MM.1S (cell line): ENCODE measurements around the gene SORL1.

ENCODE experiments used
- DNase-seq: peaks from one replicate; pipeline ENCODE4 v3.0.0-alpha.2; 2015
- H2AFZ ChIP-seq: fragments of 300-600 bp; sonication (generic); 2 replicates; pipeline ENCODE4 v1.6.0; 2016; ENCODE audit warnings: antibody characterized with exemption, low read length
- H3F3A ChIP-seq: fragments of 300-600 bp; sonication (generic); 2 replicates; pipeline ENCODE4 v1.6.1; 2016; ENCODE audit warnings: mild to moderate bottlenecking, antibody characterized with exemption, low read length, moderate library complexity, mixed read lengths; ENCODE audit not compliant: insufficient read depth
- H3K27ac ChIP-seq: fragments of 300-600 bp; sonication (generic); 2 replicates; pipeline ENCODE4 v1.5.1; 2016; ENCODE audit warnings: mild to moderate bottlenecking, low read length
- H3K27me3 ChIP-seq: fragments of 300-600 bp; sonication (generic); replicated peaks from 2 replicates; pipeline ENCODE4 v1.6.0; 2016; ENCODE audit warnings: low read length; ENCODE audit not compliant: insufficient read depth
- H3K36me3 ChIP-seq: fragments of 300-600 bp; sonication (generic); replicated peaks from 2 replicates; pipeline ENCODE4 v1.6.1; 2016; ENCODE audit warnings: mild to moderate bottlenecking, low read length, mixed read lengths; ENCODE audit not compliant: insufficient read depth
- H3K4me1 ChIP-seq: fragments of 300-600 bp; sonication (generic); 2 replicates; pipeline ENCODE4 v1.6.1; 2016; ENCODE audit warnings: low read length, mixed read lengths
- H3K4me2 ChIP-seq: fragments of 300-600 bp; sonication (generic); 2 replicates; pipeline ENCODE4 v1.6.0; 2016; ENCODE audit warnings: low read depth, low read length
- H3K4me3 ChIP-seq: fragments of 300-600 bp; sonication (generic); 2 replicates; pipeline ENCODE4 v1.5.1; 2016; ENCODE audit warnings: low read length, mixed read lengths
- H3K79me2 ChIP-seq: fragments of 300-600 bp; sonication (generic); 2 replicates; pipeline ENCODE4 v1.6.1; 2016; ENCODE audit warnings: mixed run types, low read length, mixed read lengths
- H3K9ac ChIP-seq: fragments of 300-600 bp; sonication (generic); 2 replicates; pipeline ENCODE4 v1.6.1; 2016; ENCODE audit warnings: low read length, mixed read lengths
- H3K9me2 ChIP-seq: fragments of 300-600 bp; sonication (generic); replicated peaks from 2 replicates; pipeline ENCODE4 v1.6.1; 2016; ENCODE audit warnings: mild to moderate bottlenecking, low read length, mixed read lengths; ENCODE audit not compliant: insufficient read depth
- H3K9me3 ChIP-seq: fragments of 300-600 bp; sonication (generic); replicated peaks from 2 replicates; pipeline ENCODE4 v1.6.1; 2016; ENCODE audit warnings: mild to moderate bottlenecking, low read length, mixed read lengths; ENCODE audit not compliant: insufficient read depth
- H4K20me1 ChIP-seq: fragments of 300-600 bp; sonication (generic); 2 replicates; pipeline ENCODE4 v1.6.1; 2016; ENCODE audit warnings: mild to moderate bottlenecking, low read length, moderate library complexity, mixed read lengths; ENCODE audit not compliant: insufficient read depth
- EZH2 ChIP-seq: fragments of 300-600 bp; sonication (generic); optimal IDR thresholded peaks from 2 replicates; pipeline ENCODE3; 2017; ENCODE audit warnings: low read depth, mild to moderate bottlenecking, antibody characterized with exemption, low read length, mixed read lengths
- EZH2phosphoT487 ChIP-seq: fragments of 300-600 bp; sonication (generic); IDR thresholded peaks from 2 replicates; pipeline ENCODE4 v1.6.1; 2018; ENCODE audit warnings: antibody characterized with exemption, low read length
- TF ChIP-seq, protein P1 (sequence below): fragments of 300-600 bp; sonication (generic); IDR thresholded peaks from 2 replicates; pipeline ENCODE4 v1.5.1; 2016; ENCODE audit warnings: antibody characterized with exemption, low read length, mixed read lengths

SORL1 gene

DNA sequence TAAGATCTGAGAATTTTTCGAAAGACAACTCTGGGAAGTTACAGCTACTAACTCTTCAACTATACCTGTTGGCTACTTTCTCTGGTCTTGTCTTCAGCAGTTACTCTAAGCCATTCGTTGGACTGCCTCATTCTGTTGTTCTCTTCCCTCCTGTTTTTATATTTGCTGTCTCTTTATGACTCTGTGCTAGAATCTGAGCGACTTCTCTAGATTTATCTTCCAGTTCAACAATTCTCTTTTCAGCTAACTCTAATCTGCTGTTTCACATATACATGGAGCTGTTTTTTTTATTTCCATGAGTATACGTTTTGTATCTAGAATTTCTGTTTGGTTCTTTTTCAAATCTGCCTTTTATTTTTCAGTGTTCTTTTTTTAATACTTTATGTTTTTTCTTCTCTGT, 128.0 kb downstream of the SORL1 start:
- Histone ChIP-seq H3K9ac (no peak overlapping the region), H3K9me3 (no peaks in the 10 kb centered on the region), H3K4me1 (no peaks in the 10 kb centered on the region), H3K4me2 (no peak overlapping the region), H4K20me1 (no peaks in the 10 kb centered on the region), H3K79me2 (no peaks in the 10 kb centered on the region), H3K27ac (no peak overlapping the region), H3F3A (no peaks in the 10 kb centered on the region), H3K4me3 (no peak overlapping the region), H3K36me3 (no peaks in the 10 kb centered on the region), H2AFZ (no peak overlapping the region), H3K27me3 (no peaks in the 10 kb centered on the region), H3K9me2 (no peaks in the 10 kb centered on the region)
- TF ChIP-seq, protein P1, sequence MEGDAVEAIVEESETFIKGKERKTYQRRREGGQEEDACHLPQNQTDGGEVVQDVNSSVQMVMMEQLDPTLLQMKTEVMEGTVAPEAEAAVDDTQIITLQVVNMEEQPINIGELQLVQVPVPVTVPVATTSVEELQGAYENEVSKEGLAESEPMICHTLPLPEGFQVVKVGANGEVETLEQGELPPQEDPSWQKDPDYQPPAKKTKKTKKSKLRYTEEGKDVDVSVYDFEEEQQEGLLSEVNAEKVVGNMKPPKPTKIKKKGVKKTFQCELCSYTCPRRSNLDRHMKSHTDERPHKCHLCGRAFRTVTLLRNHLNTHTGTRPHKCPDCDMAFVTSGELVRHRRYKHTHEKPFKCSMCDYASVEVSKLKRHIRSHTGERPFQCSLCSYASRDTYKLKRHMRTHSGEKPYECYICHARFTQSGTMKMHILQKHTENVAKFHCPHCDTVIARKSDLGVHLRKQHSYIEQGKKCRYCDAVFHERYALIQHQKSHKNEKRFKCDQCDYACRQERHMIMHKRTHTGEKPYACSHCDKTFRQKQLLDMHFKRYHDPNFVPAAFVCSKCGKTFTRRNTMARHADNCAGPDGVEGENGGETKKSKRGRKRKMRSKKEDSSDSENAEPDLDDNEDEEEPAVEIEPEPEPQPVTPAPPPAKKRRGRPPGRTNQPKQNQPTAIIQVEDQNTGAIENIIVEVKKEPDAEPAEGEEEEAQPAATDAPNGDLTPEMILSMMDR = no peak
- TF ChIP-seq EZH2phosphoT487 (no peak), EZH2 (no peak)
- DNase-seq = no peak

- no peaks in the 10 kb centered on the region for H3F3A ChIP-seq
- H3K4me3 ChIP-seq = no peak overlapping the region
- TF ChIP-seq EZH2phosphoT487 = no peak
- TF ChIP-seq EZH2 = no peak
- TF ChIP-seq, protein P1 = no peak
- no peak overlapping the region for H3K27ac ChIP-seq
- H3K36me3 ChIP-seq = no peaks in the 10 kb centered on the region
- no peaks in the 10 kb centered on the region for H3K4me1 ChIP-seq
- no peak overlapping the region for H3K9ac ChIP-seq
- H3K9me3 ChIP-seq = no peaks in the 10 kb centered on the region
- H4K20me1 ChIP-seq = no peaks in the 10 kb centered on the region
- DNase-seq = no peak
- H2AFZ ChIP-seq = no peak overlapping the region
- H3K27me3 ChIP-seq = no peaks in the 10 kb centered on the region
- H3K9me2 ChIP-seq = no peaks in the 10 kb centered on the region
- H3K79me2 ChIP-seq = no peaks in the 10 kb centered on the region
- H3K4me2 ChIP-seq = no peak overlapping the region
Measured at GRCh38 chr11:121581607-121582006, 129.5 kb downstream of the SORL1 start.

DNA sequence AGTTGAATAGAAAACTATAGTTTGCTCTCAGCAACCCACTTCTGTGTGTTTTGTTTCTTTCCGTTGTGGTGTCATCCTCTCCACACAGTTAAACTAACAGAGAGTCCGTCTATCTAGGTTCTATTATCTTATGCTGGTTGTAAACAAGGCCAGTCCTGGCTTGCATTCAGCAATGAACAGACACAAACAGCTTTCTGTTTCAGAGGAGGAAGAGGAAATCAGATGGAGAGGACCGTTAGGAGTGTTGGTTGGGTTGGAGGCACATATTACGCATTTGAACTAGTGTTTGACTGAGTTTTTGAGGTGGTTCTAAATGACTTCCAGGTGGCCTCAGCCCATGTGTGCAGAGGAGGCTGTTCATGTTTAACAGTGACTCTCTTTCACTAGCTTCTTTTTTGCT, 130.2 kb downstream of the SORL1 start:
- Histone ChIP-seq H4K20me1 (no peaks in the 10 kb centered on the region), H3K9ac (no peak overlapping the region), H3K27ac (no peak overlapping the region), H3F3A (no peaks in the 10 kb centered on the region), H3K27me3 (no peaks in the 10 kb centered on the region), H3K4me2 (no peak overlapping the region), H3K79me2 (no peaks in the 10 kb centered on the region), H3K4me1 (no peaks in the 10 kb centered on the region), H3K9me3 (no peaks in the 10 kb centered on the region), H3K36me3 (no peaks in the 10 kb centered on the region), H3K9me2 (no peaks in the 10 kb centered on the region), H3K4me3 (no peak overlapping the region), H2AFZ (no peak overlapping the region)
- no peak for DNase-seq
- TF ChIP-seq, protein P1 = no peak
- TF ChIP-seq EZH2phosphoT487 = no peak
- TF ChIP-seq EZH2 = no peak

DNA sequence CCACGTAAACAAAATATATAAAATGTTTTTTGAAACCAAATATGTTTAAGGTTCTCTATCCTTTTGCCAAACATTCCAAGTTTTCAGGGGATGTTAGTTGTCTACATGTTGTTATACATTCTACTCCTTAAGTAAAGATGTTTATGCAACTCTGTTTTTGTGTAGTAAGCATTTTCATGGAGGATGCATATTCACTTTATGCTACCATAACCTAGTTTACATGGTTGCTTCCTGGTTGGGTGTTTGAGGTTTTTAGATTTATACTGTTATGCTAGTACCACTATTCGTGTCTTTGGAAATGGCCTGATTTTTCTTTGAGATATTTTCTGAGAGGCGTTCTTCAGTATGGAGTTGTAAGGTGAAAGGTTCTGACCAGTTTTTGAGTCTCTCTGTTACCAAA, 131.7 kb downstream of the SORL1 start:
- Histone ChIP-seq H3K4me3 (no peak overlapping the region), H3K4me1 (no peaks in the 10 kb centered on the region), H3K79me2 (no peaks in the 10 kb centered on the region), H3K4me2 (no peak overlapping the region), H4K20me1 (no peaks in the 10 kb centered on the region), H3F3A (no peaks in the 10 kb centered on the region), H3K9me3 (no peaks in the 10 kb centered on the region), H3K9me2 (no peaks in the 10 kb centered on the region), H3K27ac (no peak overlapping the region), H3K27me3 (no peaks in the 10 kb centered on the region), H3K9ac (no peak overlapping the region), H3K36me3 (no peaks in the 10 kb centered on the region), H2AFZ (no peak overlapping the region)
- TF ChIP-seq, protein P1 = no peak
- TF ChIP-seq EZH2 (no peak), EZH2phosphoT487 (no peak)
- DNase-seq = no peak
